SJSA1 (cell line): Measurements from ENCODE around the gene UBLCP1. TPM values are rescaled to one million over a fixed set of nuclear protein-coding genes. Genes with fewer than 3 reads are reported as not detected.
A peak's percentile ranks its signal among the peaks of the same experiment; 100 is the strongest.
"Not testable (repeated sequence)": the region's sequence is repeated elsewhere in the genome, so short reads cannot be mapped to it uniquely, and the experiment has no call there.

ENCODE experiments used
- DNase-seq, 2 experiments: peaks; one replicate each; pipeline ENCODE4 v3.0.0-alpha.2; 2015 to 2020; ENCODE audit warnings: low spot score in 2 of 2, low read depth in 1 of 2
- H3K27ac ChIP-seq: fragments of 250-450 bp; sonication (Bioruptor Pico); 2 replicates; pipeline ENCODE4 v1.5.1; 2020; ENCODE audit warnings: mild to moderate bottlenecking, moderate library complexity
- H3K27me3 ChIP-seq: fragments of 250-450 bp; sonication (Bioruptor Pico); replicated peaks from 2 replicates; pipeline ENCODE4 v1.5.1; 2020; ENCODE audit warnings: mild to moderate bottlenecking, moderate library complexity
- H3K36me3 ChIP-seq: fragments of 250-450 bp; sonication (Bioruptor Pico); 2 replicates; pipeline ENCODE4 v1.5.1; 2020; ENCODE audit warnings: mild to moderate bottlenecking
- H3K4me1 ChIP-seq: fragments of 250-450 bp; sonication (Bioruptor Pico); replicated peaks from 2 replicates; pipeline ENCODE4 v1.6.1; 2021; ENCODE audit warnings: mild to moderate bottlenecking
- H3K4me3 ChIP-seq: fragments of 250-450 bp; sonication (Bioruptor Pico); 2 replicates; pipeline ENCODE4 v1.5.1; 2020; ENCODE audit warnings: mild to moderate bottlenecking
- H3K9me3 ChIP-seq: fragments of 250-450 bp; sonication (Bioruptor Pico); replicated peaks from 2 replicates; pipeline ENCODE4 v1.5.1; 2020; ENCODE audit warnings: mild to moderate bottlenecking
- total RNA-seq: library from RNA; depleted of rRNA; stranded (reverse); fragments of >200 nt; shearing (Covaris generic); gene quantifications from 2 replicates; pipeline ENCODE4 v1.2.3, GENCODE V29; 2014

The UBLCP1 gene
- total RNA-seq, 1 experiment from 2014 or later: 87.0 TPM

DNA sequence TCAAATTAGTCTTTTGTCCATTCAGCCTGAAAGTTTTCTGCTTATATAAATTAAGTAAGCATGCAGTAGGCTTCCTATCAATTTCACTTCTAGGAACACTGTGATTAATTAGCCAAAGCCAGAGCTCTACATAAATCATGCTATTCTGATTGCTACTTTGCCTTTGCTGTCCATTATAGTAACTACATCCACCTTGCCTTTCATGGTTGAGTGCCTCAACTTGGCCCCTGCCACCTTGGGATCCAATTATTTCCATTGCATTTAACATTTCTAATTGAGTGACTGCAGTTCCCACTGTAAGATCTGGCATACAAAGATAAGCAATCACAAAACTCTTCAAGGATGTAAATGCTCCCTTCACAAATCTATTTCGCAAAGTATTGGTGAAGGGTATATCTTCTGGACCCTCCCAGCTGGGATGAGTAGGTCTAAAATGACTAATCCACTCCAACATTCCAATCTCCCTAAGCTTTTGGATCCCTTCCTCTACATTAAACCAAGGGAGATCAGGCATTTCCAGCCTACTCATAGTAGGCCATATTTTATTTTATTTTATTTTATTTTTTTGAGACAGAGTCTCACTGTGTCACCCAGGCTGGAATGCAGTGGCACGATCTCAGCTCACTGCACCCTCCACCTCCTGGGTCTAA lies 27.1 kb upstream of the UBLCP1 start:
- H3K9me3 ChIP-seq, H3K27ac ChIP-seq, H3K4me3 ChIP-seq, DNase-seq, H3K27me3 ChIP-seq, H3K36me3 ChIP-seq: not testable (repeated sequence)
- peaks cover 22% of the 10 kb centered on the region for H3K4me1 ChIP-seq

- Histone ChIP-seq H3K4me3 (no peak overlapping the region), H3K27ac (peak overlapping the region; percentile 83), H3K4me1 (peaks cover 50% of the 10 kb centered on the region), H3K36me3 (no peaks in the 10 kb centered on the region), H3K9me3 (no peaks in the 10 kb centered on the region), H3K27me3 (no peaks in the 10 kb centered on the region)
- peak; percentile 87 to 98 for DNase-seq
Observed at GRCh38 chr5:159240301-159240870, 22.7 kb upstream of the UBLCP1 start.

GRCh38 chr5:159241946-159242552 lies 21.0 kb upstream of the UBLCP1 start:
- H3K27ac ChIP-seq: peak overlapping the region; percentile 83
- DNase-seq: peak in 1 of 2 experiments; percentile 63

DNA sequence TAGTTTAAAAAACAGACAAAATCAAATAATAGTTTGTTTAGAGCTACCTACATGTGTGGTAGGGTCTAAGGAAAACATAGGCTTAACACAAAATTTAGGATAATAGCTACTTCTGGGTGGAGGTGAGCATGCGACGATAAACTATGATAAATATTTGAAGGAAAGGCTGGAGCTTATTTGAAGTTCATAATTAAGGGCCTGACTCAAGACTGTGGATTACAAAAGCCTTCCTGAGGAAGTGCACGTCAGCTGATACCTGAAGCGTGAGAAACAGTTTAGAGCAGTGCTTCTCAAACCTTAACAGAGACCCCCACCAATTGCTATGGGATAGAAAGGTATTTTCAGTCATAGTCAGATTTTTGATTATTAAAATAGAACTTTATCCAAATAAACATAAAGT lies 20.4 kb upstream of the UBLCP1 start:
- DNase-seq: peak in 1 of 2 experiments; percentile 85
- peak overlapping the region; percentile 83 for H3K27ac ChIP-seq
- peaks cover 50% of the 10 kb centered on the region for H3K4me1 ChIP-seq

More at GRCh38 chr5:159241946-159242552, 21.0 kb upstream of the UBLCP1 start:
- Histone ChIP-seq H3K27me3 (no peaks in the 10 kb centered on the region), H3K4me1 (peaks cover 50% of the 10 kb centered on the region), H3K4me3 (no peak overlapping the region), H3K36me3 (no peaks in the 10 kb centered on the region), H3K9me3 (no peaks in the 10 kb centered on the region)

DNA sequence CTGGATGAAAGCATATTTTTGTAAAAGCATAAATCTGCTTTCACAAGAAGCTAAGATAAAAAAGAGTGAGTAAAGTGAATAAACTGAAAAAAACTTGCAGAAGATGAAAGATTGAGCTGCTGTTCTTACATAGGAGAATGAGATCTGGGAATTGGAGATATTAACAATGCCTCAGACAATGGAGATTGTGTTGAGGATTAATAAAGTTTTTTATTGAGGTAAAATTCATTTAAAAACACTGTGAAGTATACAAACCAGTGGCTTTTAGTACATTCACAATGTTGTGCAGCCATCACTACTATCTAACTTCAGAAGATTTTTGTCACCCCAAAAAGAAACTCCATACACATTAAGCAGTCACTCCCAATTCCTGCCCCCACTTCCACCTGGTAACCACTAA lies 19.7 kb upstream of the UBLCP1 start:
- Histone ChIP-seq H3K9me3 (no peaks in the 10 kb centered on the region), H3K36me3 (no peaks in the 10 kb centered on the region), H3K4me3 (no peak overlapping the region), H3K4me1 (peaks cover 50% of the 10 kb centered on the region), H3K27ac (peak overlapping the region; percentile 83), H3K27me3 (no peaks in the 10 kb centered on the region)
- no peak for DNase-seq

More for the DNA sequence above, 20.4 kb upstream of the UBLCP1 start:
- no peak overlapping the region for H3K4me3 ChIP-seq
- no peaks in the 10 kb centered on the region for H3K9me3 ChIP-seq
- H3K27me3 ChIP-seq: no peaks in the 10 kb centered on the region
- no peaks in the 10 kb centered on the region for H3K36me3 ChIP-seq

DNA sequence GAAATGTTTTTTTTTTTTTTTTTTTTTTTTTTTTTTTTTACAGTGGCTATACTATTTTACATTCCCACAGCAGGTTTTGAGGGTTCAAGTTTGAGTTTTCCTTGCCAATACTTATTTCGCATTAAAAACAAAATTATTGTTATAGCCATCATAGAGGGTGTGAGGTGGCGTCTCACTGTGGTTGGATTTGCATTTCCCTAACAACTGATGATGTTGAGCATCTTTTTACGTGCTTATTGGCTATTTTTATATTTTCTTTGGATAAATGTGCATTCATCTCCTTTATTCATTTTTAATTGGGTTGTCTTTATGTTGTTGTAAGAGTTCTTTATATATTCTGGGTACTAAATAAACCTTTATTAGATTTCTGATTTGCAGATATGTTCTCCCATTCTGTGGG lies 18.9 kb upstream of the UBLCP1 start:
- H3K27ac ChIP-seq: no peak overlapping the region
- no peak for DNase-seq

DNA sequence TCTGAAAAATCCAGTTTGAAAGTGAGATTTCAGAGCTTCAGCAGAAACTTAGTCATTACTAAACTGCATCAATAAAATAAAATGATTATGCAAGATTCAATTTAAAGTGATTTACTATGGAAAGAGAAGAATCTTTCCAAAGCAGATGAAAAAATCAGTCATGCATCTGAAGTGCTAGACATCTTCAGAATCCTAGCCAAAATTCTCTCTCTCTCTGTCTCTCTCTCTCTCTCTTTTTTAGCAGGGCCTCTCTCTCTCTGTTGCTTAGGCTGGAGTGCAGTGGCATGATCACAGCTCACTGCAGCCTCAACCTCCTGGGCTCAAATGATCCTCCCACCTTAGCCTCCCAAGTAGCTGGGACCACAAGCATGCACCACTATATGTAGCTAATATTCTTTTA lies 18.2 kb upstream of the UBLCP1 start:
- peaks cover 42% of the 10 kb centered on the region for H3K4me1 ChIP-seq
- no peak for DNase-seq

More for the DNA sequence above, 18.9 kb upstream of the UBLCP1 start:
- H3K9me3 ChIP-seq: no peaks in the 10 kb centered on the region
- H3K27me3 ChIP-seq: no peaks in the 10 kb centered on the region
- no peak overlapping the region for H3K4me3 ChIP-seq
- H3K36me3 ChIP-seq: no peaks in the 10 kb centered on the region
- H3K4me1 ChIP-seq: peaks cover 46% of the 10 kb centered on the region

GRCh38 chr5:159249158-159249557 lies 13.9 kb upstream of the UBLCP1 start:
- H3K36me3 ChIP-seq: no peaks in the 10 kb centered on the region

More for the DNA sequence above, 18.2 kb upstream of the UBLCP1 start:
- H3K27ac ChIP-seq: no peak overlapping the region
- no peaks in the 10 kb centered on the region for H3K36me3 ChIP-seq
- H3K9me3 ChIP-seq: no peaks in the 10 kb centered on the region
- no peak overlapping the region for H3K4me3 ChIP-seq
- no peaks in the 10 kb centered on the region for H3K27me3 ChIP-seq

GRCh38 chr5:159252195-159252594 lies 10.9 kb upstream of the UBLCP1 start:
- Histone ChIP-seq H3K9me3 (no peaks in the 10 kb centered on the region), H3K36me3 (no peaks in the 10 kb centered on the region), H3K27me3 (no peaks in the 10 kb centered on the region), H3K4me3 (no peak overlapping the region), H3K4me1 (peaks cover 21% of the 10 kb centered on the region), H3K27ac (no peak overlapping the region)
- DNase-seq: no peak

More at GRCh38 chr5:159249158-159249557, 13.9 kb upstream of the UBLCP1 start:
- no peaks in the 10 kb centered on the region for H3K9me3 ChIP-seq
- H3K4me3 ChIP-seq: no peak overlapping the region
- no peaks in the 10 kb centered on the region for H3K27me3 ChIP-seq
- DNase-seq: no peak
- peaks cover 6% of the 10 kb centered on the region for H3K4me1 ChIP-seq
- H3K27ac ChIP-seq: no peak overlapping the region

DNA sequence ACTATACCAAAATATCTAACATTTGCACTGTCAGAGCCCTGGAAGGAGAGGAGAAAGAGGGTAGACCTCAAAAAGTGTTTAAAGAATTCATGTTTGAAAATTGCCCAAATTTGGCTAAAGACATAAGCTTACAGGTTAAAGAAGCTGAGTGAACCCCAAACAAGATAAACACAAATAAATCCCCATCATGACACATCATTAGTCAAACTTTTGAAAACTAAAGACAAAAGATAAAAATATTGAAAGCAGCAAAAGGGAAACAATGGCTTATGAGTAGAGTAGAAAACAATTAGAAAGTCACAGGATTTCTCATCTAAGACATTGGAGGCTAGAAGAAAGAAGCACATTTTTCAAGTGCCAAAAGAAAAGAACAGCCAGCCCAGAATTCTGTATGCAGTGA lies 6.1 kb upstream of the UBLCP1 start:
- DNase-seq: peak in 1 of 2 experiments; percentile 79
- Histone ChIP-seq H3K4me1 (peaks cover 31% of the 10 kb centered on the region), H3K4me3 (no peak overlapping the region), H3K36me3 (no peaks in the 10 kb centered on the region), H3K27ac (peak overlapping the region; percentile 50), H3K27me3 (no peaks in the 10 kb centered on the region), H3K9me3 (no peaks in the 10 kb centered on the region)

DNA sequence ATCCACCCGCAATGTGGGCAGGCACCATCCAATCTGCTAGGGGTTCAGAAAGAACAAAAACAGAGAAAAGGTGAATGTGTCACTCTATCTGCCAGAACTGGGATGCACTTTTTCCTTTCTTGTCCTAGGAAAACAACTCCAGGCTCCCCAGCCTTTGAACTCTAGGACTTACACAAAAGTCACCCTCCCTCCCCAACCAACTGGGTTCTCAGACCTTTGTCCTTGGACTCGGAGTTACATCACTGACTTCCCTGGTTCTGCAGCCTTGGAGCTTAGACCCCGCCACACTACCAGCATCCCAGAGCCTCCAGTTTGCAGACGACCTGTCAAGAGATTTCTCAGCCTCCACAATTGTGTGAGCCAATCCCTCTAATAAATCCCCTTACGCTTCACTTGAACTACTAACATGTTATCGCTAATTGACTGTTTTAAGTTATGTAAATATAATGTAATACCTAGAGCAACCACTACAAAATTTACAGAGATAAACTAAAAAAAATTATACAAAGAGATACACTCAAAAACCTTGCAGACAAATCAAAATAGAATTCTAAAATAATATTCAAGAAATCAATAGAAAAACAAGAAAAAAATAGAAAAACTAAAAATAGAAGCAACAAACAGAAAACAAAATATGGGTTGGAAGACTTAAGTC lies 5.3 kb upstream of the UBLCP1 start:
- Histone ChIP-seq H3K4me1 (peaks cover 37% of the 10 kb centered on the region), H3K4me3 (no peak overlapping the region), H3K27ac (peak overlapping the region; percentile 50), H3K27me3 (no peaks in the 10 kb centered on the region), H3K36me3 (peaks cover under 1% of the 10 kb centered on the region; the same call in 1 of the 2 replicates), H3K9me3 (no peaks in the 10 kb centered on the region)
- no peak for DNase-seq

GRCh38 chr5:159258361-159258760 lies 4.7 kb upstream of the UBLCP1 start:
- DNase-seq: no peak

DNA sequence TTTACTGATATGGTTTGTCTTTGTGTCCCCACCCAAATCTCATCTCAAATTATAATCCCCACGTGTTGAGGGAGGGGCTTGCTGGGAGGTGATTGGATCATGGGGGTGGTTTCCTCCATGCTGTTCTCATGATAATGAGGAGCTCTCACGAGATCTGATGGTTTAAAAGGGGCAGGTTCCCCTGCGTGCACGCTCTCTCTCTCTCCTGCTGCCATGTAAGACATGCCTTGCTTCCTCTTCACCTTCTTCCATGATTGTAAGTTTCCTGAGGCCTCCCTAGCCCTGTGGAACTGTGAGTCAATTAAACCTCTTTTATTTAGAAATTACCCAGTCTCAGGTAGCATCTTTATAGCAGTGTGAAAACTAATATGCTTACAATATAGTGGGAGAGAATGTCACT lies 2.9 kb upstream of the UBLCP1 start:
- H3K9me3 ChIP-seq, H3K27ac ChIP-seq, H3K27me3 ChIP-seq, H3K4me3 ChIP-seq, DNase-seq: not testable (repeated sequence)
- Histone ChIP-seq H3K4me1 (peaks cover 46% of the 10 kb centered on the region), H3K36me3 (peaks cover 24% of the 10 kb centered on the region)

More at GRCh38 chr5:159258361-159258760, 4.7 kb upstream of the UBLCP1 start:
- Histone ChIP-seq H3K27ac (no peak overlapping the region; the same call in 1 of the 2 replicates), H3K27me3 (no peaks in the 10 kb centered on the region), H3K4me1 (peaks cover 37% of the 10 kb centered on the region), H3K9me3 (no peaks in the 10 kb centered on the region), H3K4me3 (no peak overlapping the region), H3K36me3 (peaks cover 6% of the 10 kb centered on the region)

GRCh38 chr5:159262472-159262858 lies 625 bp upstream of the UBLCP1 start:
- Histone ChIP-seq H3K4me1 (peaks cover 28% of the 10 kb centered on the region), H3K27ac (peak overlapping the region; percentile 96), H3K36me3 (peaks cover 42% of the 10 kb centered on the region), H3K9me3 (no peaks in the 10 kb centered on the region), H3K27me3 (no peaks in the 10 kb centered on the region), H3K4me3 (peak overlapping the region; percentile 85)
- no peak for DNase-seq
